Transverse colon (tissue), 3 donors: ENCODE results near the gene FAM72D.
"Not testable (repeated sequence)": the region's sequence is repeated elsewhere in the genome, so short reads cannot be mapped to it uniquely, and the experiment has no call there.

ENCODE experiments used
- CTCF ChIP-seq, 5 experiments: fragments of 200-600 bp in 3 of 5; fragments of 450-650 bp in 2 of 5; sonication (generic) in 3 of 5; IDR thresholded peaks; 1 replicate in 2 of 5; 2 replicates in 3 of 5; pipeline ENCODE4 v1.5.1; 2016 to 2017; ENCODE audit warnings: antibody characterized with exemption in 5 of 5, inconsistent platforms in 3 of 5, mild to moderate bottlenecking in 2 of 5, moderate library complexity in 1 of 5
- EP300 ChIP-seq: sonication (generic); formaldehyde crosslinking; IDR thresholded peaks from one replicate; pipeline ENCODE4 v1.6.1; 2017; ENCODE audit warnings: antibody characterized with exemption, low read depth
- POLR2A ChIP-seq: fragments of 450-650 bp; IDR thresholded peaks from one replicate; pipeline ENCODE4 v1.6.1; 2016; ENCODE audit warnings: antibody characterized with exemption, mild to moderate bottlenecking, moderate library complexity

GRCh38 chr1:145047553-145047952 is 48.2 kb upstream of the FAM72D start:
- TF ChIP-seq EP300; CTCF (IDR thresholded peaks at IDR 0.05); POLR2A: not testable (repeated sequence)
